GM18861 (cell line): ENCODE results near the gene IMP3.

Source experiments
- ATAC-seq: cut with Tn5 transposase; IDR thresholded peaks from one replicate; pipeline ENCODE4 v1.9.1; 2021; ENCODE audit not compliant: unreplicated experiment

Gene IMP3

GRCh38 chr15:75673426-75674235 is 33.6 kb upstream of the IMP3 start:
- no peak for ATAC-seq

GRCh38 chr15:75672646-75673425 is 32.8 kb upstream of the IMP3 start:
- ATAC-seq = no peak

GRCh38 chr15:75671730-75672602 is 31.9 kb upstream of the IMP3 start:
- ATAC-seq = no peak

GRCh38 chr15:75669879-75670212 is 29.8 kb upstream of the IMP3 start:
- no peak for ATAC-seq

- no peak for ATAC-seq
Observed at GRCh38 chr15:75669191-75669878, 29.3 kb upstream of the IMP3 start.

GRCh38 chr15:75666823-75667501 is 26.9 kb upstream of the IMP3 start:
- no peak for ATAC-seq

- no peak for ATAC-seq
Observed at GRCh38 chr15:75663931-75664421, 24.0 kb upstream of the IMP3 start.

- no peak for ATAC-seq
Observed at GRCh38 chr15:75662823-75663519, 22.9 kb upstream of the IMP3 start.

GRCh38 chr15:75661756-75662140 is 21.7 kb upstream of the IMP3 start:
- no peak for ATAC-seq

GRCh38 chr15:75661100-75661755 is 21.2 kb upstream of the IMP3 start:
- no peak for ATAC-seq

- ATAC-seq = no peak
Observed at GRCh38 chr15:75659928-75660645, 20.1 kb upstream of the IMP3 start.

- no peak for ATAC-seq
Observed at GRCh38 chr15:75659141-75659771, 19.2 kb upstream of the IMP3 start.

- ATAC-seq = no peak
Observed at GRCh38 chr15:75656813-75657212, 16.8 kb upstream of the IMP3 start.

- ATAC-seq = no peak
Observed at GRCh38 chr15:75656331-75656730, 16.3 kb upstream of the IMP3 start.

GRCh38 chr15:75655931-75656330 is 15.9 kb upstream of the IMP3 start:
- no peak for ATAC-seq

GRCh38 chr15:75654201-75654907 is 14.3 kb upstream of the IMP3 start:
- no peak for ATAC-seq

GRCh38 chr15:75653347-75653913 is 13.4 kb upstream of the IMP3 start:
- no peak for ATAC-seq
